Neural progenitor cell (in vitro differentiated cells): ENCODE data around the gene CLEC18C. TPM values are rescaled to one million over a fixed set of nuclear protein-coding genes. Genes with fewer than 3 reads are reported as not detected.
"Not testable (repeated sequence)": the region's sequence is repeated elsewhere in the genome, so short reads cannot be mapped to it uniquely, and the experiment has no call there.

Experiments
- DNase-seq: peaks from one replicate; pipeline ENCODE4 v3.0.0-alpha.2; 2016; ENCODE audit warnings: low spot score
- H2AFZ ChIP-seq: fragments of 200-600 bp; sonication (generic); replicated peaks from 2 replicates; pipeline ENCODE4 v1.6.1; 2016; ENCODE audit warnings: antibody characterized with exemption
- H3F3A ChIP-seq: fragments of 200-600 bp; sonication (generic); 2 replicates; pipeline ENCODE4 v1.6.1; 2016; ENCODE audit warnings: antibody characterized with exemption, low read depth
- H3K27ac ChIP-seq: fragments of 200-600 bp; sonication (generic); 2 replicates; pipeline ENCODE4 v1.5.1; 2016; ENCODE audit warnings: mild to moderate bottlenecking
- H3K27me3 ChIP-seq: fragments of 200-600 bp; sonication (generic); 2 replicates; pipeline ENCODE4 v1.6.1; 2016; ENCODE audit warnings: mild to moderate bottlenecking, moderate library complexity
- H3K36me3 ChIP-seq: fragments of 200-600 bp; sonication (generic); 2 replicates; pipeline ENCODE4 v1.5.1; 2016
- H3K4me1 ChIP-seq: fragments of 200-600 bp; sonication (generic); 2 replicates; pipeline ENCODE4 v1.6.1; 2016; ENCODE audit warnings: mixed run types
- H3K4me2 ChIP-seq: fragments of 200-600 bp; sonication (generic); 2 replicates; pipeline ENCODE4 v1.6.1; 2016
- H3K4me3 ChIP-seq: fragments of 200-600 bp; sonication (generic); 2 replicates; pipeline ENCODE4 v1.5.1; 2016
- H3K79me2 ChIP-seq: fragments of 200-600 bp; sonication (generic); 2 replicates; pipeline ENCODE4 v1.6.1; 2016; ENCODE audit warnings: low read depth
- H3K9ac ChIP-seq: fragments of 200-600 bp; sonication (generic); 2 replicates; pipeline ENCODE4 v1.6.1; 2016
- H3K9me3 ChIP-seq: fragments of 200-600 bp; sonication (generic); 2 replicates; pipeline ENCODE4 v1.5.1; 2016; ENCODE audit warnings: low read depth
- H4K20me1 ChIP-seq: fragments of 200-600 bp; sonication (generic); 2 replicates; pipeline ENCODE4 v1.6.1; 2016; ENCODE audit warnings: low read depth
- H3K27ac Mint-ChIP-seq: 3 replicates; pipeline ENCODE4 v1.8.0; 2021; ENCODE audit warnings: mixed read lengths
- H3K27me3 Mint-ChIP-seq: 2 replicates; pipeline ENCODE4 v1.8.0; 2022; ENCODE audit warnings: low read depth, mild to moderate bottlenecking, inconsistent platforms, moderate library complexity, mixed read lengths; ENCODE audit not compliant: insufficient read depth
- H3K36me3 Mint-ChIP-seq: 3 replicates; pipeline ENCODE4 v1.8.0; 2021; ENCODE audit warnings: mixed read lengths
- H3K4me1 Mint-ChIP-seq: 3 replicates; pipeline ENCODE4 v1.8.0; 2021; ENCODE audit warnings: mixed read lengths
- H3K4me3 Mint-ChIP-seq: 3 replicates; pipeline ENCODE4 v1.8.0; 2021; ENCODE audit warnings: mild to moderate bottlenecking, moderate library complexity, mixed read lengths
- H3K9me3 Mint-ChIP-seq: 3 replicates; pipeline ENCODE4 v1.8.0; 2020; ENCODE audit warnings: mixed read lengths
- small RNA-seq: library from RNA; depleted of rRNA; stranded (forward); fragments of <200 nt; gene quantifications from one replicate; pipeline ENCODE3, GENCODE V24; 2015
- total RNA-seq: library from RNA; depleted of rRNA; stranded (reverse); fragments of >200 nt; gene quantifications from 2 replicates; pipeline ENCODE4 v1.2.3, GENCODE V29; 2015; ENCODE audit warnings: low replicate concordance

Gene CLEC18C
- total RNA-seq, 1 donor from 2014 or later, result 0.51 TPM

- not testable (repeated sequence) for H3K9ac ChIP-seq, H3K4me2 ChIP-seq, H2AFZ ChIP-seq, H4K20me1 ChIP-seq, H3K27ac Mint-ChIP-seq, H3K36me3 ChIP-seq, H3K79me2 ChIP-seq, DNase-seq, H3K9me3 Mint-ChIP-seq, H3K27me3 ChIP-seq, H3K36me3 Mint-ChIP-seq, H3K4me3 ChIP-seq, H3K27me3 Mint-ChIP-seq, H3K27ac ChIP-seq, H3K9me3 ChIP-seq, H3K4me3 Mint-ChIP-seq, H3K4me1 ChIP-seq, H3F3A ChIP-seq, H3K4me1 Mint-ChIP-seq
Observed at GRCh38 chr16:70226024-70226423, 52.4 kb downstream of the CLEC18C start.

DNA sequence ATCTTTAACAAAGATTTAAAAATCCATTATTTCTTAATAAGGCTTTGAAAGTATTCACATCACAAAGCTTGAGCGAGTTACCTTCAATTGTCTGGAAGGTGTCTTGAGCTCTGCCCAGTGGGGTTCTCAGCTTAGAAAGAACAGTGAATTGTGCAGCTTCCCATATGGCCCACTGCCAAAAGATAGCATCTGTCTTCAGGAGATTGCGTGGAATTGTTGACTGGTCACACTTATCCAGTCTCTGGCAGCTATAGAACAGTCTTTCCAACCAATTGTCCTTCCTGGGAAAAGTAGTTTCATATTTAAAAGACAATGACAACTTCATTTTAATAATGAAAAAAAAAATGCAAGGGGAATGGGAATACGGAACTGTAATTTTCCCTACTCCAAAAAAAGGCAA lies 58.2 kb downstream of the CLEC18C start:
- not testable (repeated sequence) for H3K9me3 Mint-ChIP-seq, DNase-seq

More for the DNA sequence above, 58.2 kb downstream of the CLEC18C start:
- not testable (repeated sequence) for H2AFZ ChIP-seq, H3K4me3 ChIP-seq, H4K20me1 ChIP-seq, H3K27ac ChIP-seq, H3K36me3 ChIP-seq, H3K4me3 Mint-ChIP-seq, H3K4me2 ChIP-seq, H3K4me1 ChIP-seq, H3K4me1 Mint-ChIP-seq, H3K79me2 ChIP-seq, H3K27me3 Mint-ChIP-seq, H3K9me3 ChIP-seq, H3K27me3 ChIP-seq, H3K36me3 Mint-ChIP-seq, H3F3A ChIP-seq, H3K9ac ChIP-seq, H3K27ac Mint-ChIP-seq

Small RNA genes lying within 50 kb of the gene (small RNA-seq; reads per million reads assigned to genes)
- not detected for gene AC009060.2

Other genes with a start within 250 kb of the CLEC18C start
- gene CLEC18A, start 222.5 kb upstream of the CLEC18C start, total RNA-seq, result 5.9 and 14.5 TPM in 2 replicates
- gene PDPR, start 59.5 kb upstream of the CLEC18C start, total RNA-seq, result 19.5 and 25.2 TPM in 2 replicates
- gene EXOSC6, start 78.2 kb downstream of the CLEC18C start, total RNA-seq, result 26.7 and 27.1 TPM in 2 replicates
- gene AARS1, start 115.7 kb downstream of the CLEC18C start, total RNA-seq, result 53.7 and 60.8 TPM in 2 replicates
- 41.0 and 49.7 TPM in 2 replicates for gene DDX19B, start 125.4 kb downstream of the CLEC18C start, total RNA-seq
- gene DDX19A, start 173.1 kb downstream of the CLEC18C start, total RNA-seq, result 45.1 and 55.4 TPM in 2 replicates